ENCODE results near the gene LRRC8C.

LRRC8C gene

DNA sequence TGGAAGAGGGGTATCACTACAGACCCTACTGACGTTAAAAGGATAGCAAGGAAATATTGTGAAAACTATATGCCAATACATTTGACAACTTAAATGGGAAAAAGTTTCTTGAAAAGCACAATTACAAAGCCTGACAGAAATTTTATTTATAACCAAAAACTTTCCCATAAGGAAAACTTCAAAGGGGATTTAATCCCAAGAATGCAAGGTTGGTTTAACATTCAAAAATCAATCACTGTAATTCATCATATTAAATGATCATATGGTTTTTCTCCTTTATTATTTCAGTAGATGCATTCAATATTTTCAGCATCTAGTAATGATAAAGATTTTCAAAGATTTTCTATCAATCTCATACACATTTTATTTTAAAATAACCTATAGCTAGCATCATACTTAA, 13.3 kb downstream of the LRRC8C start:
- H3K4me1 ChIP-seq (ENCODE audit: low read depth, poor library complexity, severe bottlenecking): no peaks in the 10 kb centered on the region
- no peak overlapping the region for H2AFZ ChIP-seq (ENCODE audit: low read depth)
- H3K27ac ChIP-seq: no peak overlapping the region
- H4K20me1 ChIP-seq (ENCODE audit: insufficient read depth): no peaks in the 10 kb centered on the region
- H3K4me3 ChIP-seq (IDR thresholded peaks at IDR 0.05; ENCODE audit: insufficient read depth, low read depth, low read length): no peak overlapping the region
- H3K36me3 ChIP-seq (ENCODE audit: insufficient read depth): no peaks in the 10 kb centered on the region
- H3K79me2 ChIP-seq (ENCODE audit: insufficient read depth, low read depth): no peaks in the 10 kb centered on the region
- H3K9ac ChIP-seq: no peak overlapping the region
- TF ChIP-seq, protein P1, sequence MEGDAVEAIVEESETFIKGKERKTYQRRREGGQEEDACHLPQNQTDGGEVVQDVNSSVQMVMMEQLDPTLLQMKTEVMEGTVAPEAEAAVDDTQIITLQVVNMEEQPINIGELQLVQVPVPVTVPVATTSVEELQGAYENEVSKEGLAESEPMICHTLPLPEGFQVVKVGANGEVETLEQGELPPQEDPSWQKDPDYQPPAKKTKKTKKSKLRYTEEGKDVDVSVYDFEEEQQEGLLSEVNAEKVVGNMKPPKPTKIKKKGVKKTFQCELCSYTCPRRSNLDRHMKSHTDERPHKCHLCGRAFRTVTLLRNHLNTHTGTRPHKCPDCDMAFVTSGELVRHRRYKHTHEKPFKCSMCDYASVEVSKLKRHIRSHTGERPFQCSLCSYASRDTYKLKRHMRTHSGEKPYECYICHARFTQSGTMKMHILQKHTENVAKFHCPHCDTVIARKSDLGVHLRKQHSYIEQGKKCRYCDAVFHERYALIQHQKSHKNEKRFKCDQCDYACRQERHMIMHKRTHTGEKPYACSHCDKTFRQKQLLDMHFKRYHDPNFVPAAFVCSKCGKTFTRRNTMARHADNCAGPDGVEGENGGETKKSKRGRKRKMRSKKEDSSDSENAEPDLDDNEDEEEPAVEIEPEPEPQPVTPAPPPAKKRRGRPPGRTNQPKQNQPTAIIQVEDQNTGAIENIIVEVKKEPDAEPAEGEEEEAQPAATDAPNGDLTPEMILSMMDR (conservative IDR thresholded peaks at IDR 0.05; ENCODE audit: low read depth, low read length): no peak
- no peaks in the 10 kb centered on the region for H3K27me3 ChIP-seq (ENCODE audit: insufficient read depth, low read depth)
- no peak overlapping the region for H3K4me2 ChIP-seq

DNA sequence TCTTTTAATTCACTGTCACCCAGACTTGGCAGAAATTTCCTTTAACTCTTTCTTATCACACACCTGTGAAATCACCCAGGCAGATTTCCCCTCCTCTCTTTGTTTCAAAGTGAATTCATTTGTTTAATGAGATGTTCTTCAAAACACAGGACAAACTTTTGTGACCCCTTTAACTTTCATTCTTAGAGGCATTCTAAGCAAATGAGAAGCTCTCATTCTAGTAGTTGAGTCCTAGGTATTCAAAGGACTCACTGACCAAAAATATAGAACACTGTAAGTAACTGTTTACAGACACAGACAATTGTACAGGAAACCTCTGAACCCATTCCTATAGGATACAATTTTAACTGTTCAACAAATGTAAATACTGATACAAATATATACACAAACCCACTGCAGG, 16.9 kb downstream of the LRRC8C start:
- TF ChIP-seq, protein P1 (conservative IDR thresholded peaks at IDR 0.05; ENCODE audit: low read depth, low read length): no peak
- no peak overlapping the region for H3K27ac ChIP-seq
- no peaks in the 10 kb centered on the region for H3K27me3 ChIP-seq (ENCODE audit: insufficient read depth, low read depth)
- no peak overlapping the region for H3K9ac ChIP-seq
- no peaks in the 10 kb centered on the region for H3K36me3 ChIP-seq (ENCODE audit: insufficient read depth)
- no peak overlapping the region for H3K4me2 ChIP-seq
- no peaks in the 10 kb centered on the region for H3K79me2 ChIP-seq (ENCODE audit: insufficient read depth, low read depth)
- no peak overlapping the region for H2AFZ ChIP-seq (ENCODE audit: low read depth)
- no peaks in the 10 kb centered on the region for H4K20me1 ChIP-seq (ENCODE audit: insufficient read depth)
- H3K4me1 ChIP-seq (ENCODE audit: low read depth, poor library complexity, severe bottlenecking): no peaks in the 10 kb centered on the region
- no peak overlapping the region for H3K4me3 ChIP-seq (IDR thresholded peaks at IDR 0.05; ENCODE audit: insufficient read depth, low read depth, low read length)

DNA sequence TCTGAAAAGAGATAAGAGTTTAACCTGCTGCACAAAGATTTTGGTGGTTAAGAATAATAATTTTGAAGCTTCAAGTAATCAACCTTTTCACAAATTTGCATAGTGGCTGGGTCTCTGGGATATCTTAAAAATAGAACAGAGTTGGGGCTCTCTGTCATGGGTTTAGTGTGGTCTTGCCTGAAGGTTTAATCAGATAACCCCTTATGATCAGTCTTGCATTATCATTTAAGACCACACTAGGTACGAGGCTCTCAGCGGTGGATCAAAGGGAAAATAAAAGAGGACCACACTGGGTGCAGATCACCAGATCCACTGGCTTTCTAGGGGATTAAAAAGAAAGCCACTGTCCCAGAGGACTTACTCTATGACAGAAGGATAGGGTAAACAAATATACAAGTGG, 19.5 kb downstream of the LRRC8C start:
- TF ChIP-seq, protein P1 (conservative IDR thresholded peaks at IDR 0.05; ENCODE audit: low read depth, low read length): no peak
- no peak overlapping the region for H3K4me2 ChIP-seq
- no peak overlapping the region for H2AFZ ChIP-seq (ENCODE audit: low read depth)
- H3K4me3 ChIP-seq (IDR thresholded peaks at IDR 0.05; ENCODE audit: insufficient read depth, low read depth, low read length): no peak overlapping the region
- no peaks in the 10 kb centered on the region for H4K20me1 ChIP-seq (ENCODE audit: insufficient read depth)
- H3K4me1 ChIP-seq (ENCODE audit: low read depth, poor library complexity, severe bottlenecking): peaks cover 3% of the 10 kb centered on the region
- H3K27me3 ChIP-seq (ENCODE audit: insufficient read depth, low read depth): no peaks in the 10 kb centered on the region
- no peak overlapping the region for H3K27ac ChIP-seq
- H3K36me3 ChIP-seq (ENCODE audit: insufficient read depth): no peaks in the 10 kb centered on the region
- no peaks in the 10 kb centered on the region for H3K79me2 ChIP-seq (ENCODE audit: insufficient read depth, low read depth)
- no peak overlapping the region for H3K9ac ChIP-seq

DNA sequence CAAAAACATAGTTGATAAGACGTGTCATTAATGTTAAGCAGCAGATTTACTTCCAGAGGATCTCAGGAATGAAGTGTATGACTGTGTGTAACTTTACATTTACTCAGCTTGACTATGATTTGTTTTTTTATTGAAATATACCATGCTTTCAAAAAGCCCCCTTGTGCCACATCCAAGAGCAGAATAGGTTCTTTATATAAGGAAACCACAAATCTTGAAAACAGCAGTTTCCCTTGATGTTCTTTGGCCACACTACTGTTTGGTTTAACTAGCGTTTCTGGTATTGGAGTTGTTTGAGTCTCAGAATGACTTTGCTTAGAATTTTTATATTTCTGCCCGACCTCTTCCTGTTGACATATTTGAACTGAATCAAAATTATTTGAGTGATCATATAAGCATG, 25.0 kb downstream of the LRRC8C start:
- H3K36me3 ChIP-seq (ENCODE audit: insufficient read depth): no peaks in the 10 kb centered on the region
- peak overlapping the region; percentile 23; the same call in 1 of the 2 replicates for H3K27ac ChIP-seq
- H2AFZ ChIP-seq (ENCODE audit: low read depth): no peak overlapping the region
- no peaks in the 10 kb centered on the region for H3K79me2 ChIP-seq (ENCODE audit: insufficient read depth, low read depth)
- H3K27me3 ChIP-seq (ENCODE audit: insufficient read depth, low read depth): no peaks in the 10 kb centered on the region
- H4K20me1 ChIP-seq (ENCODE audit: insufficient read depth): no peaks in the 10 kb centered on the region
- TF ChIP-seq, protein P1 (conservative IDR thresholded peaks at IDR 0.05; ENCODE audit: low read depth, low read length): no peak
- H3K4me2 ChIP-seq: peak overlapping the region; percentile 21; the same call in 1 of the 2 replicates
- no peak overlapping the region for H3K9ac ChIP-seq
- H3K4me3 ChIP-seq (IDR thresholded peaks at IDR 0.05; ENCODE audit: insufficient read depth, low read depth, low read length): no peak overlapping the region
- H3K4me1 ChIP-seq (ENCODE audit: low read depth, poor library complexity, severe bottlenecking): peaks cover 15% of the 10 kb centered on the region

All from KMS-11 (cell line).